NCI-H2196 (cell line): ENCODE data around the gene CES3.
A peak's percentile ranks its signal among the peaks of the same experiment; 100 is the strongest.
"Not testable (repeated sequence)": the region's sequence is repeated elsewhere in the genome, so short reads cannot be mapped to it uniquely, and the experiment has no call there.

Source experiments
- DNase-seq: peaks from one replicate; lab custom pipeline; 2025; ENCODE audit not compliant: unreplicated experiment; lab: John Stamatoyannopoulos, UW

The CES3 gene

GRCh38 chr16:66964049-66964448 is 3.0 kb downstream of the CES3 start:
- DNase-seq, result no peak

GRCh38 chr16:66968847-66969246 is 7.8 kb downstream of the CES3 start:
- DNase-seq, result no peak

- DNase-seq, result no peak
Measured at GRCh38 chr16:66970775-66971720, 10.0 kb downstream of the CES3 start.

GRCh38 chr16:66972983-66973382 is 11.9 kb downstream of the CES3 start:
- no peak for DNase-seq

- DNase-seq, result no peak
Measured at GRCh38 chr16:66973716-66974115, 12.7 kb downstream of the CES3 start.

- not testable (repeated sequence) for DNase-seq
Measured at GRCh38 chr16:66974156-66974931, 13.3 kb downstream of the CES3 start.

GRCh38 chr16:66974932-66975246 is 13.8 kb downstream of the CES3 start:
- DNase-seq, result not testable (repeated sequence)

GRCh38 chr16:66975302-66975893 is 14.3 kb downstream of the CES3 start:
- no peak for DNase-seq

GRCh38 chr16:66976746-66977145 is 15.7 kb downstream of the CES3 start:
- no peak for DNase-seq

GRCh38 chr16:66977341-66978113 is 16.5 kb downstream of the CES3 start:
- peak; percentile 66 for DNase-seq

GRCh38 chr16:66979011-66979717 is 18.1 kb downstream of the CES3 start:
- DNase-seq, result no peak

- no peak for DNase-seq
Measured at GRCh38 chr16:66983033-66983432, 22.0 kb downstream of the CES3 start.

GRCh38 chr16:66984892-66985311 is 23.8 kb downstream of the CES3 start:
- DNase-seq, result no peak

GRCh38 chr16:66986559-66986958 is 25.5 kb downstream of the CES3 start:
- no peak for DNase-seq

GRCh38 chr16:66988197-66988788 is 27.2 kb downstream of the CES3 start, which contains the start of gene CES4A:
Gene CES4A, plus strand, starts transcription at chr16:66988589. Its CDS starts 184 bp downstream, at chr16:66988773.
- DNase-seq, result peak; percentile 11

GRCh38 chr16:66991545-66992077 is 30.5 kb downstream of the CES3 start:
- DNase-seq, result no peak

- DNase-seq, result not testable (repeated sequence)
Measured at GRCh38 chr16:66993558-66993957, 32.5 kb downstream of the CES3 start.

- no peak for DNase-seq
Measured at GRCh38 chr16:66996324-66996982, 35.4 kb downstream of the CES3 start.

- DNase-seq, result no peak
Measured at GRCh38 chr16:66996983-66997358, 35.9 kb downstream of the CES3 start.
